ENCODE measurements around the gene SUSD4.

Gene SUSD4

GRCh38 chr1:223227486-223228196, 136.3 kb downstream of the SUSD4 start:
- no peaks in the 10 kb centered on the region for H3K9me3 ChIP-seq (ENCODE audit: control insufficient read depth in 1 of 2, low read length in 2 of 2)
- no peaks in the 10 kb centered on the region for H3K4me1 ChIP-seq (ENCODE audit: control insufficient read depth in 1 of 2, insufficient read depth in 2 of 2, low read length in 2 of 2)
- no peaks in the 10 kb centered on the region for H3K27me3 ChIP-seq (ENCODE audit: low read depth, low read length)

GRCh38 chr1:223227031-223227430, 136.9 kb downstream of the SUSD4 start:
- no peak overlapping the region for H3K27ac ChIP-seq (ENCODE audit: low read length)

More at GRCh38 chr1:223227486-223228196, 136.3 kb downstream of the SUSD4 start:
- no peaks in the 10 kb centered on the region for H3K36me3 ChIP-seq (ENCODE audit: control insufficient read depth in 1 of 2, insufficient read depth in 2 of 2, low read length in 2 of 2)
- no peak overlapping the region for H3K4me3 ChIP-seq (ENCODE audit: low read depth in 1 of 2, low read length in 2 of 2)
- H3K27ac ChIP-seq (ENCODE audit: low read length): no peak overlapping the region

GRCh38 chr1:223226271-223226670, 137.7 kb downstream of the SUSD4 start:
- Histone ChIP-seq H3K4me1 (ENCODE audit: control insufficient read depth in 1 of 2, insufficient read depth in 2 of 2, low read length in 2 of 2) (no peaks in the 10 kb centered on the region), H3K4me3 (ENCODE audit: low read depth in 1 of 2, low read length in 2 of 2) (no peak overlapping the region), H3K27me3 (ENCODE audit: low read depth, low read length) (no peaks in the 10 kb centered on the region), H3K36me3 (ENCODE audit: control insufficient read depth in 1 of 2, insufficient read depth in 2 of 2, low read length in 2 of 2) (no peaks in the 10 kb centered on the region), H3K9me3 (ENCODE audit: control insufficient read depth in 1 of 2, low read length in 2 of 2) (no peaks in the 10 kb centered on the region), H3K27ac (ENCODE audit: low read length) (no peak overlapping the region)

More at GRCh38 chr1:223227031-223227430, 136.9 kb downstream of the SUSD4 start:
- Histone ChIP-seq H3K4me3 (ENCODE audit: low read depth in 1 of 2, low read length in 2 of 2) (no peak overlapping the region), H3K36me3 (ENCODE audit: control insufficient read depth in 1 of 2, insufficient read depth in 2 of 2, low read length in 2 of 2) (no peaks in the 10 kb centered on the region), H3K4me1 (ENCODE audit: control insufficient read depth in 1 of 2, insufficient read depth in 2 of 2, low read length in 2 of 2) (no peaks in the 10 kb centered on the region), H3K9me3 (ENCODE audit: control insufficient read depth in 1 of 2, low read length in 2 of 2) (no peaks in the 10 kb centered on the region), H3K27me3 (ENCODE audit: low read depth, low read length) (no peaks in the 10 kb centered on the region)

GRCh38 chr1:223225481-223225880, 138.5 kb downstream of the SUSD4 start:
- H3K27me3 ChIP-seq (ENCODE audit: low read depth, low read length): no peaks in the 10 kb centered on the region
- no peak overlapping the region for H3K27ac ChIP-seq (ENCODE audit: low read length)
- no peak overlapping the region for H3K4me3 ChIP-seq (ENCODE audit: low read depth in 1 of 2, low read length in 2 of 2)
- no peaks in the 10 kb centered on the region for H3K4me1 ChIP-seq (ENCODE audit: control insufficient read depth in 1 of 2, insufficient read depth in 2 of 2, low read length in 2 of 2)
- no peaks in the 10 kb centered on the region for H3K9me3 ChIP-seq (ENCODE audit: control insufficient read depth in 1 of 2, low read length in 2 of 2)
- H3K36me3 ChIP-seq (ENCODE audit: control insufficient read depth in 1 of 2, insufficient read depth in 2 of 2, low read length in 2 of 2): no peaks in the 10 kb centered on the region

- no peaks in the 10 kb centered on the region for H3K27me3 ChIP-seq (ENCODE audit: low read depth, low read length)
- H3K36me3 ChIP-seq (ENCODE audit: control insufficient read depth in 1 of 2, insufficient read depth in 2 of 2, low read length in 2 of 2): no peaks in the 10 kb centered on the region
- H3K4me3 ChIP-seq (ENCODE audit: low read depth in 1 of 2, low read length in 2 of 2): no peak overlapping the region
Measured at GRCh38 chr1:223225061-223225460, 138.9 kb downstream of the SUSD4 start.

GRCh38 chr1:223224465-223224864, 139.5 kb downstream of the SUSD4 start:
- H3K9me3 ChIP-seq (ENCODE audit: control insufficient read depth in 1 of 2, low read length in 2 of 2): peaks cover 0 to 5% of the 10 kb centered on the region in 2 donors
- H3K36me3 ChIP-seq (ENCODE audit: control insufficient read depth in 1 of 2, insufficient read depth in 2 of 2, low read length in 2 of 2): no peaks in the 10 kb centered on the region
- no peaks in the 10 kb centered on the region for H3K4me1 ChIP-seq (ENCODE audit: control insufficient read depth in 1 of 2, insufficient read depth in 2 of 2, low read length in 2 of 2)
- no peak overlapping the region for H3K4me3 ChIP-seq (ENCODE audit: low read depth in 1 of 2, low read length in 2 of 2)
- no peak overlapping the region for H3K27ac ChIP-seq (ENCODE audit: low read length)
- no peaks in the 10 kb centered on the region for H3K27me3 ChIP-seq (ENCODE audit: low read depth, low read length)

More at GRCh38 chr1:223225061-223225460, 138.9 kb downstream of the SUSD4 start:
- Histone ChIP-seq H3K9me3 (ENCODE audit: control insufficient read depth in 1 of 2, low read length in 2 of 2) (no peaks in the 10 kb centered on the region), H3K27ac (ENCODE audit: low read length) (no peak overlapping the region), H3K4me1 (ENCODE audit: control insufficient read depth in 1 of 2, insufficient read depth in 2 of 2, low read length in 2 of 2) (no peaks in the 10 kb centered on the region)

- no peaks in the 10 kb centered on the region for H3K27me3 ChIP-seq (ENCODE audit: low read depth, low read length)
- no peak overlapping the region for H3K27ac ChIP-seq (ENCODE audit: low read length)
- no peaks in the 10 kb centered on the region for H3K36me3 ChIP-seq (ENCODE audit: control insufficient read depth in 1 of 2, insufficient read depth in 2 of 2, low read length in 2 of 2)
- peaks cover 0 to 13% of the 10 kb centered on the region in 2 donors for H3K9me3 ChIP-seq (ENCODE audit: control insufficient read depth in 1 of 2, low read length in 2 of 2)
- H3K4me1 ChIP-seq (ENCODE audit: control insufficient read depth in 1 of 2, insufficient read depth in 2 of 2, low read length in 2 of 2): no peaks in the 10 kb centered on the region
- H3K4me3 ChIP-seq (ENCODE audit: low read depth in 1 of 2, low read length in 2 of 2): no peak overlapping the region
Measured at GRCh38 chr1:223223091-223223995, 140.6 kb downstream of the SUSD4 start.

GRCh38 chr1:223222377-223222776, 141.6 kb downstream of the SUSD4 start:
- no peak overlapping the region for H3K27ac ChIP-seq (ENCODE audit: low read length)
- peaks cover 0 to 13% of the 10 kb centered on the region in 2 donors for H3K9me3 ChIP-seq (ENCODE audit: control insufficient read depth in 1 of 2, low read length in 2 of 2)

GRCh38 chr1:223221686-223222085, 142.3 kb downstream of the SUSD4 start:
- no peak overlapping the region for H3K4me3 ChIP-seq (ENCODE audit: low read depth in 1 of 2, low read length in 2 of 2)
- no peaks in the 10 kb centered on the region for H3K4me1 ChIP-seq (ENCODE audit: control insufficient read depth in 1 of 2, insufficient read depth in 2 of 2, low read length in 2 of 2)
- no peaks in the 10 kb centered on the region for H3K27me3 ChIP-seq (ENCODE audit: low read depth, low read length)
- peaks cover 0 to 13% of the 10 kb centered on the region in 2 donors for H3K9me3 ChIP-seq (ENCODE audit: control insufficient read depth in 1 of 2, low read length in 2 of 2)
- H3K27ac ChIP-seq (ENCODE audit: low read length): no peak overlapping the region
- H3K36me3 ChIP-seq (ENCODE audit: control insufficient read depth in 1 of 2, insufficient read depth in 2 of 2, low read length in 2 of 2): no peaks in the 10 kb centered on the region

More at GRCh38 chr1:223222377-223222776, 141.6 kb downstream of the SUSD4 start:
- no peaks in the 10 kb centered on the region for H3K36me3 ChIP-seq (ENCODE audit: control insufficient read depth in 1 of 2, insufficient read depth in 2 of 2, low read length in 2 of 2)
- no peaks in the 10 kb centered on the region for H3K27me3 ChIP-seq (ENCODE audit: low read depth, low read length)
- no peak overlapping the region for H3K4me3 ChIP-seq (ENCODE audit: low read depth in 1 of 2, low read length in 2 of 2)
- no peaks in the 10 kb centered on the region for H3K4me1 ChIP-seq (ENCODE audit: control insufficient read depth in 1 of 2, insufficient read depth in 2 of 2, low read length in 2 of 2)

- Histone ChIP-seq H3K9me3 (ENCODE audit: control insufficient read depth in 1 of 2, low read length in 2 of 2) (peaks cover 0 to 13% of the 10 kb centered on the region in 2 donors), H3K4me1 (ENCODE audit: control insufficient read depth in 1 of 2, insufficient read depth in 2 of 2, low read length in 2 of 2) (no peaks in the 10 kb centered on the region), H3K27me3 (ENCODE audit: low read depth, low read length) (no peaks in the 10 kb centered on the region), H3K4me3 (ENCODE audit: low read depth in 1 of 2, low read length in 2 of 2) (no peak overlapping the region), H3K36me3 (ENCODE audit: control insufficient read depth in 1 of 2, insufficient read depth in 2 of 2, low read length in 2 of 2) (no peaks in the 10 kb centered on the region), H3K27ac (ENCODE audit: low read length) (no peak overlapping the region)
Measured at GRCh38 chr1:223219846-223220610, 143.9 kb downstream of the SUSD4 start.

- Histone ChIP-seq H3K4me1 (ENCODE audit: control insufficient read depth in 1 of 2, insufficient read depth in 2 of 2, low read length in 2 of 2) (no peaks in the 10 kb centered on the region), H3K27me3 (ENCODE audit: low read depth, low read length) (no peaks in the 10 kb centered on the region), H3K4me3 (ENCODE audit: low read depth in 1 of 2, low read length in 2 of 2) (no peak overlapping the region), H3K9me3 (ENCODE audit: control insufficient read depth in 1 of 2, low read length in 2 of 2) (peaks cover 0 to 13% of the 10 kb centered on the region in 2 donors), H3K27ac (ENCODE audit: low read length) (no peak overlapping the region), H3K36me3 (ENCODE audit: control insufficient read depth in 1 of 2, insufficient read depth in 2 of 2, low read length in 2 of 2) (no peaks in the 10 kb centered on the region)
Measured at GRCh38 chr1:223219318-223219635, 144.7 kb downstream of the SUSD4 start.

All from muscle layer of duodenum (tissue), 2 donors.